Coronary artery (tissue), 2 donors: ENCODE results near the gene HIRA.

Source experiments
- DNase-seq: peaks from one replicate; pipeline ENCODE4 v3.0.0-alpha.2; 2017; ENCODE audit warnings: low spot score
- H3K27ac ChIP-seq, 2 donors: fragments of 200-600 bp; sonication (generic); one replicate each; pipeline ENCODE4 v1.5.1; 2016 to 2019
- H3K4me3 ChIP-seq: fragments of 200-600 bp; sonication (generic); 2 replicates; pipeline ENCODE4 v1.5.1; 2016; ENCODE audit warnings: mild to moderate bottlenecking, moderate library complexity
- CTCF ChIP-seq: fragments of 200-600 bp; sonication (generic); IDR thresholded peaks from one replicate; pipeline ENCODE4 v1.5.1; 2019; ENCODE audit warnings: antibody characterized with exemption

HIRA gene

GRCh38 chr22:19419086-19419463 lies 12.5 kb downstream of the HIRA start:
- H3K4me3 ChIP-seq, result no peak overlapping the region
- H3K27ac ChIP-seq, result no peak overlapping the region
- no peak for DNase-seq
- TF ChIP-seq CTCF, result no peak

- no peak for DNase-seq
Observed at GRCh38 chr22:19412923-19413322, 18.6 kb downstream of the HIRA start.

GRCh38 chr22:19412478-19412877 lies 19.1 kb downstream of the HIRA start:
- TF ChIP-seq CTCF, result no peak
- DNase-seq, result no peak
- Histone ChIP-seq H3K27ac (no peak overlapping the region), H3K4me3 (no peak overlapping the region)

More at GRCh38 chr22:19412923-19413322, 18.6 kb downstream of the HIRA start:
- no peak overlapping the region for H3K4me3 ChIP-seq
- H3K27ac ChIP-seq, result no peak overlapping the region
- TF ChIP-seq CTCF, result no peak

- no peak overlapping the region for H3K4me3 ChIP-seq
- DNase-seq, result no peak
- no peak overlapping the region for H3K27ac ChIP-seq
- no peak for TF ChIP-seq CTCF
Observed at GRCh38 chr22:19411690-19412045, 19.9 kb downstream of the HIRA start.

GRCh38 chr22:19410941-19411689 lies 20.4 kb downstream of the HIRA start:
- Histone ChIP-seq H3K27ac (no peak overlapping the region), H3K4me3 (no peak overlapping the region)
- no peak for TF ChIP-seq CTCF
- no peak for DNase-seq

- H3K4me3 ChIP-seq, result no peak overlapping the region
- no peak for DNase-seq
- no peak for TF ChIP-seq CTCF
- no peak overlapping the region for H3K27ac ChIP-seq
Observed at GRCh38 chr22:19407649-19408606, 23.6 kb downstream of the HIRA start.
